ENCODE results near the gene CXCL13.
A peak's percentile ranks its signal among the peaks of the same experiment; 100 is the strongest.
"Not testable (repeated sequence)": the region's sequence is repeated elsewhere in the genome, so short reads cannot be mapped to it uniquely, and the experiment has no call there.

The CXCL13 gene

GRCh38 chr4:77601614-77602187, 3.9 kb upstream of the CXCL13 start:
- no peak for DNase-seq (ENCODE audit: low read depth, low spot score)

- no peak for DNase-seq (ENCODE audit: low read depth, low spot score)
These were observed 7.6 kb downstream of the CXCL13 start for GRCh38 chr4:77613267-77613666.

- no peak for DNase-seq (ENCODE audit: low read depth, low spot score)
These were observed 9.5 kb downstream of the CXCL13 start for GRCh38 chr4:77615153-77615552.

GRCh38 chr4:77617203-77617602, 11.6 kb downstream of the CXCL13 start:
- DNase-seq (ENCODE audit: low read depth, low spot score), result no peak

- DNase-seq (ENCODE audit: low read depth, low spot score), result peak; percentile 85
These were observed 13.0 kb downstream of the CXCL13 start for GRCh38 chr4:77618383-77619241.

- no peak for DNase-seq (ENCODE audit: low read depth, low spot score)
These were observed 13.8 kb downstream of the CXCL13 start for GRCh38 chr4:77619408-77619807.

GRCh38 chr4:77621254-77621653, 15.6 kb downstream of the CXCL13 start:
- DNase-seq (ENCODE audit: low read depth, low spot score), result no peak

GRCh38 chr4:77623091-77623490, 17.5 kb downstream of the CXCL13 start:
- no peak for DNase-seq (ENCODE audit: low read depth, low spot score)

GRCh38 chr4:77624213-77624612, 18.6 kb downstream of the CXCL13 start:
- DNase-seq (ENCODE audit: low read depth, low spot score), result no peak

- DNase-seq (ENCODE audit: low read depth, low spot score), result no peak
These were observed 19.9 kb downstream of the CXCL13 start for GRCh38 chr4:77625485-77625884.

- DNase-seq (ENCODE audit: low read depth, low spot score), result no peak
These were observed 24.3 kb downstream of the CXCL13 start for GRCh38 chr4:77629885-77630284.

- no peak for DNase-seq (ENCODE audit: low read depth, low spot score)
These were observed 25.7 kb downstream of the CXCL13 start for GRCh38 chr4:77631276-77631675.

- no peak for DNase-seq (ENCODE audit: low read depth, low spot score)
These were observed 28.6 kb downstream of the CXCL13 start for GRCh38 chr4:77634132-77634785.

GRCh38 chr4:77635246-77635645, 29.6 kb downstream of the CXCL13 start:
- no peak for DNase-seq (ENCODE audit: low read depth, low spot score)

- no peak for DNase-seq (ENCODE audit: low read depth, low spot score)
These were observed 30.3 kb downstream of the CXCL13 start for GRCh38 chr4:77635876-77636275.

- peak; percentile 71 for DNase-seq (ENCODE audit: low read depth, low spot score)
These were observed 31.3 kb downstream of the CXCL13 start for GRCh38 chr4:77636902-77637301.

GRCh38 chr4:77644069-77644468, 38.4 kb downstream of the CXCL13 start:
- DNase-seq (ENCODE audit: low read depth, low spot score), result not testable (repeated sequence)

- no peak for DNase-seq (ENCODE audit: low read depth, low spot score)
These were observed 45.2 kb downstream of the CXCL13 start for GRCh38 chr4:77650787-77651186.

- DNase-seq (ENCODE audit: low read depth, low spot score), result no peak
These were observed 46.2 kb downstream of the CXCL13 start for GRCh38 chr4:77651820-77652219.

GRCh38 chr4:77652237-77652897, 46.7 kb downstream of the CXCL13 start:
- DNase-seq (ENCODE audit: low read depth, low spot score), result peak; percentile 11

GRCh38 chr4:77653162-77653758, 47.6 kb downstream of the CXCL13 start:
- no peak for DNase-seq (ENCODE audit: low read depth, low spot score)

GRCh38 chr4:77660318-77660717, 54.7 kb downstream of the CXCL13 start:
- DNase-seq (ENCODE audit: low read depth, low spot score), result not testable (repeated sequence)

Data from astrocyte of the hippocampus (primary cell).